Peyer's patch (tissue), 4 donors: ENCODE results near the gene TRUB2. TPM values are rescaled to one million over a fixed set of nuclear protein-coding genes. Genes with fewer than 3 reads are reported as not detected.
A peak's percentile ranks its signal among the peaks of the same experiment; 100 is the strongest.

Experiments used
- DNase-seq, 3 donors: peaks; one replicate each; pipeline ENCODE4 v3.0.0-alpha.2; 2017 to 2019
- H3K27ac ChIP-seq, 4 donors: fragments of 200-600 bp; sonication (generic); one replicate each; pipeline ENCODE4 v1.5.1; 2016 to 2019
- H3K27me3 ChIP-seq, 2 donors: fragments of 200-600 bp; sonication (generic); one replicate each; pipeline ENCODE4 v1.5.1; 2019
- H3K36me3 ChIP-seq, 3 donors: fragments of 200-600 bp; sonication (generic); one replicate each; pipeline ENCODE4 v1.5.1; 2016 to 2019
- H3K4me1 ChIP-seq, 4 donors: fragments of 200-600 bp; sonication (generic); one replicate each; pipeline ENCODE4 v1.5.1; 2016 to 2019
- H3K4me3 ChIP-seq, 4 donors: fragments of 200-600 bp; sonication (generic); 1 replicate in 3 of 4; 2 replicates in 1 of 4; pipeline ENCODE4 v1.5.1; 2016 to 2019; ENCODE audit warnings: mild to moderate bottlenecking in 1 of 4
- H3K9me3 ChIP-seq, 4 donors: fragments of 200-600 bp; sonication (generic); one replicate each; pipeline ENCODE4 v1.5.1; 2016 to 2019; ENCODE audit warnings: mild to moderate bottlenecking in 1 of 4
- POLR2A ChIP-seq, 2 donors: fragments of 450-650 bp; IDR thresholded peaks; one replicate each; pipeline ENCODE4 v1.5.1; 2017; ENCODE audit warnings: antibody characterized with exemption in 2 of 2, mild to moderate bottlenecking in 2 of 2, moderate library complexity in 2 of 2
- total RNA-seq, 4 donors: library from RNA; depleted of rRNA; stranded (reverse); fragments of >200 nt; gene quantifications; one replicate each; pipeline ENCODE4 v1.1.0, GENCODE V29; 2016
- TF ChIP-seq, protein P1 (sequence below), 6 experiments: fragments of 450-650 bp in 4 of 6; fragments of 200-600 bp in 2 of 6; sonication (generic) in 1 of 6; IDR thresholded peaks; one replicate each; pipeline ENCODE4 v1.5.1; 2017 to 2019; ENCODE audit warnings: antibody characterized with exemption in 6 of 6, mild to moderate bottlenecking in 3 of 6, moderate library complexity in 1 of 6

TRUB2 gene
- total RNA-seq, 4 donors from 2014 or later = 11.7 to 42.9 (median 17.4) TPM

DNA sequence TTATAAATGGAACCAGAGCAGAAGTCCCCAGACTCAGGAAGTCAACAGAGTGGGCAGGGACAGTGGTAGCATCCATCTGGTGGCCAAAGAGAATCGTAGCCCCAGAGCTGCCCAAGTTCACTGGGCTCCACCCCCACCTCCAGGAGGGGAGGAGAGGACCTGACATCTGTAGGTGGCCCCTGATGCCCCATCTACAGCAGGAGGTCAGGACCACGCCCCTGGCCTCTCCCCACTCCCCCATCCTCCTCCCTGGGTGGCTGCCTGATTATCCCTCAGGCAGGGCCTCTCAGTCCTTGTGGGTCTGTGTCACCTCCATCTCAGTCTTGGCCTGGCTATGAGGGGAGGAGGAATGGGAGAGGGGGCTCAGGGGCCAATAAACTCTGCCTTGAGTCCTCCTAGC, 38.6 kb upstream of the TRUB2 start:
- TF ChIP-seq, protein P1, sequence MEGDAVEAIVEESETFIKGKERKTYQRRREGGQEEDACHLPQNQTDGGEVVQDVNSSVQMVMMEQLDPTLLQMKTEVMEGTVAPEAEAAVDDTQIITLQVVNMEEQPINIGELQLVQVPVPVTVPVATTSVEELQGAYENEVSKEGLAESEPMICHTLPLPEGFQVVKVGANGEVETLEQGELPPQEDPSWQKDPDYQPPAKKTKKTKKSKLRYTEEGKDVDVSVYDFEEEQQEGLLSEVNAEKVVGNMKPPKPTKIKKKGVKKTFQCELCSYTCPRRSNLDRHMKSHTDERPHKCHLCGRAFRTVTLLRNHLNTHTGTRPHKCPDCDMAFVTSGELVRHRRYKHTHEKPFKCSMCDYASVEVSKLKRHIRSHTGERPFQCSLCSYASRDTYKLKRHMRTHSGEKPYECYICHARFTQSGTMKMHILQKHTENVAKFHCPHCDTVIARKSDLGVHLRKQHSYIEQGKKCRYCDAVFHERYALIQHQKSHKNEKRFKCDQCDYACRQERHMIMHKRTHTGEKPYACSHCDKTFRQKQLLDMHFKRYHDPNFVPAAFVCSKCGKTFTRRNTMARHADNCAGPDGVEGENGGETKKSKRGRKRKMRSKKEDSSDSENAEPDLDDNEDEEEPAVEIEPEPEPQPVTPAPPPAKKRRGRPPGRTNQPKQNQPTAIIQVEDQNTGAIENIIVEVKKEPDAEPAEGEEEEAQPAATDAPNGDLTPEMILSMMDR (IDR thresholded peaks at IDR 0.05) = no peak
- TF ChIP-seq POLR2A (IDR thresholded peaks at IDR 0.05) = no peak
- Histone ChIP-seq H3K27ac (no peak overlapping the region), H3K4me1 (peaks cover 0 to 17% (median 1%) of the 10 kb centered on the region in 4 donors)

DNA sequence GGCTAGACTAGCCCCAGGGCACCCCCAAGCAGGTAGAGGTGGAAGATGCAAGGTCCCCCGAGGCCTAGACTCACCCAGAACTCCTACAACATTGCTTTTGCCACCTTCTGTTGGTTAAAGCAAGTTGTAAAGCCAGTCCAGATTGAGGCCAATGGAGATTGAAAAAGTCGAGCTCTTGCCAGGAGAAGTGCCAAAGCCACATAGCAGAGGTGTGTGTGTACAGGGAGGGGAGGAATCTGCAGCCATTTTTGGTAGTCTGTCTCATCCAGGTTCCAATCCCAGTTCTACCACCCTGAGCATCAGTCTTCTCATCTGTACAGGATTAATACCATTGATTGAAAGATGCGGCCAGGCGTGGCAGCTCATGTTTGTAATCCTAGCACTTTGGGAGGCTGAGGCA, 36.6 kb upstream of the TRUB2 start:
- no peak overlapping the region for H3K27ac ChIP-seq
- no peaks in the 10 kb centered on the region for H3K9me3 ChIP-seq
- DNase-seq = no peak
- H3K4me1 ChIP-seq = peaks cover 0 to 7% (median 1%) of the 10 kb centered on the region in 4 donors
- H3K4me3 ChIP-seq = no peak overlapping the region
- H3K36me3 ChIP-seq = peaks cover 0 to 34% (median 0%) of the 10 kb centered on the region in 3 donors
- TF ChIP-seq, protein P1 (IDR thresholded peaks at IDR 0.05) = no peak
- TF ChIP-seq POLR2A (IDR thresholded peaks at IDR 0.05) = no peak
- no peaks in the 10 kb centered on the region for H3K27me3 ChIP-seq

More for the DNA sequence above, 38.6 kb upstream of the TRUB2 start:
- Histone ChIP-seq H3K4me3 (no peak overlapping the region), H3K9me3 (no peaks in the 10 kb centered on the region), H3K27me3 (no peaks in the 10 kb centered on the region), H3K36me3 (peaks cover 0 to 15% (median 0%) of the 10 kb centered on the region in 3 donors)
- DNase-seq = no peak

DNA sequence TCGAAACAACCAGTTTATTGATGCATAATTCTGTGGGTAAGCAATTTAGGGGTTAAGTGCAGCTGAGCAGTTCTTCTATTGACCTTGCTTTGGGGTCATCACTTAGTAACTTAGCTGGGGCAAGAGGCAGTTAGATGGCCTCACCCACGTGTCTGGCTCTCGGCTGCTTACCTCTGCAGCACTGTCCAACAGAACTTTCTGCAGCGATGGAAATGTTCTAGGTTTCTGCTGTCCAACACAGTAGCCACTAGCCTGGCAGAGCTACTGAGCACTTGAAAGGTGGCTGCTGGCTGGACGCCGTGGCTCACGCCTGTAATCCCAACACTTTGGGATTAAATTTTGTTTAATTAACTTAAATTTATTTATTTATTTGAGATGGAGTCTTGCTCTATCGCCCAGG, 35.8 kb upstream of the TRUB2 start:
- Histone ChIP-seq H3K9me3 (no peaks in the 10 kb centered on the region), H3K27ac (no peak overlapping the region), H3K27me3 (no peaks in the 10 kb centered on the region), H3K36me3 (peaks cover 0 to 39% (median 0%) of the 10 kb centered on the region in 3 donors), H3K4me1 (peaks cover 0 to 7% (median 1%) of the 10 kb centered on the region in 4 donors), H3K4me3 (no peak overlapping the region)
- no peak for TF ChIP-seq POLR2A (IDR thresholded peaks at IDR 0.05)
- TF ChIP-seq, protein P1 (IDR thresholded peaks at IDR 0.05) = no peak
- DNase-seq = no peak

DNA sequence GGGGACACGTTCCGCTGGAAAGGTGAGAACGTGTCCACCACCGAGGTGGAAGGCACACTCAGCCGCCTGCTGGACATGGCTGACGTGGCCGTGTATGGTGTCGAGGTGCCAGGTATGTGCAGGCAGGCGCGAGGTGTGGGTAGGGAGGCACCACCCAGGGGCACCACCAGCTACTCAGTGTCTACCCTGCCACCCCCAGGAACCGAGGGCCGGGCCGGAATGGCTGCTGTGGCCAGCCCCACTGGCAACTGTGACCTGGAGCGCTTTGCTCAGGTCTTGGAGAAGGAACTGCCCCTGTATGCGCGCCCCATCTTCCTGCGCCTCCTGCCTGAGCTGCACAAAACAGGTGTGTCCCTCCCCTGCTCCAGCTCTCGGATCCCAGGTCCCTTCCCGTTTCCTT, 33.2 kb upstream of the TRUB2 start:
- TF ChIP-seq POLR2A (IDR thresholded peaks at IDR 0.05) = no peak
- TF ChIP-seq, protein P1 (IDR thresholded peaks at IDR 0.05) = no peak
- Histone ChIP-seq H3K4me1 (no peaks in the 10 kb centered on the region), H3K4me3 (no peak overlapping the region), H3K27me3 (no peaks in the 10 kb centered on the region), H3K27ac (no peak overlapping the region), H3K9me3 (no peaks in the 10 kb centered on the region), H3K36me3 (peaks cover 0 to 54% (median 0%) of the 10 kb centered on the region in 3 donors)
- DNase-seq = no peak

DNA sequence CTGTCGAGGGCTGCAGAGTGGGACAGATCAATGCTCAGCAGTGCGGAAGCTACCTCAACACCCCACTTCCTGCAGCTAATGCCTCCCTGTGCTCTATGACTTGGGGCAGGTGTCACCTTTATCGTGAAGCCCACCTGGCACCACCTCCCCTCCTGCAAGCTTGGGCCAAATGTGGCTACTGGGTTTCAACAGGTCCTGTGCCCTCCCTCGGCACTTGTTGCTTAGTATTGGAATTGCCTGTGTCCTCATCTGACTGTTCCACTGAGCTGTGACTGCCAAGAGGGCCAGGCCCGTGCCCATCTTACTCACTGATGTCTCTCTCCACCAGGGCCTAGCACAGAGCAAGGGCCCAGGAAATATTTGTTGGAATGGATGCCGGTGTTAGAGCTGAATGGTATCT, 27.5 kb upstream of the TRUB2 start:
- no peak overlapping the region for H3K4me3 ChIP-seq
- no peaks in the 10 kb centered on the region for H3K9me3 ChIP-seq
- TF ChIP-seq, protein P1 (IDR thresholded peaks at IDR 0.05) = no peak
- no peak for TF ChIP-seq POLR2A (IDR thresholded peaks at IDR 0.05)
- no peaks in the 10 kb centered on the region for H3K27me3 ChIP-seq
- H3K4me1 ChIP-seq = peaks cover 0 to 12% (median 0%) of the 10 kb centered on the region in 4 donors
- H3K36me3 ChIP-seq = peaks cover 0 to 82% (median 0%) of the 10 kb centered on the region in 3 donors
- peak overlapping the region in 1 of 4 donors; percentile 81 for H3K27ac ChIP-seq
- no peak for DNase-seq

DNA sequence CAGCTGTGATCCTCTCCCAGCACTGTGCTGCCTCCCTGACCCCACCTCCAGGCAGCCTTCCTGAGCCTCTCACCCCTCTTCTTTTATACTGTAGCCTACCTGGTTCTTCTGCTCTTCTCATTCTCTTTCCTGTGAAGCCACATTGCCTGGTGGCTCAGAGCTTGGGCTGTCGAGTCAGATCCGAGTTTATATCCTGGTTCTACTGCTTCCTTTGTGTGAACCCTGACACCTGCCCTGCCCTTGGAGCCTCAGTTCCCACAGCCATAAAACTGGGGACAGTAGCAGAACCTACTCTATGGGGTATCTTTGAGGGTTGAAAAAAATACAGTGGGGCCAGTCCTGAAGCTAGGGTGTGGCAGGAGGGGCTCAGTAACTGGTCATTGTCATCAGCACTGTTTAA, 26.9 kb upstream of the TRUB2 start:
- no peak for DNase-seq
- peak overlapping the region in 2 of 4 donors; percentile 4 to 81 for H3K27ac ChIP-seq
- H3K4me1 ChIP-seq = peaks cover 0 to 12% (median 0%) of the 10 kb centered on the region in 4 donors
- H3K9me3 ChIP-seq = no peaks in the 10 kb centered on the region
- no peak overlapping the region for H3K4me3 ChIP-seq
- TF ChIP-seq POLR2A (IDR thresholded peaks at IDR 0.05) = no peak
- TF ChIP-seq, protein P1 (IDR thresholded peaks at IDR 0.05) = no peak
- no peaks in the 10 kb centered on the region for H3K27me3 ChIP-seq
- peaks cover 0 to 82% (median 0%) of the 10 kb centered on the region in 3 donors for H3K36me3 ChIP-seq
